Fibroblast of villous mesenchyme (primary cell): Measurements from ENCODE around the gene ETNK2. TPM values are rescaled to one million over a fixed set of nuclear protein-coding genes. Genes with fewer than 3 reads are reported as not detected.

ENCODE experiments used
- DNase-seq: peaks from one replicate; pipeline ENCODE4 v3.0.0-alpha.2; 2010; ENCODE audit warnings: low read depth
- H3K4me3 ChIP-seq: 2 replicates; pipeline ENCODE4 v1.5.1; 2011; ENCODE audit warnings: low read depth, mild to moderate bottlenecking, low read length
- total RNA-seq: library from RNA; depleted of rRNA; stranded (reverse); fragments of >200 nt; gene quantifications from 2 replicates; pipeline ENCODE4 v1.2.3, GENCODE V29; 2012
- TF ChIP-seq, protein P1 (sequence below): IDR thresholded peaks from 2 replicates; pipeline ENCODE4 v1.5.1; 2012; ENCODE audit warnings: low read depth, mild to moderate bottlenecking, low read length; ENCODE audit not compliant: insufficient read depth

The ETNK2 gene
- total RNA-seq, 1 donor: 15.5 TPM

GRCh38 chr1:204083491-204083890 is 68.4 kb downstream of the ETNK2 start:
- DNase-seq: no peak
- TF ChIP-seq, protein P1, sequence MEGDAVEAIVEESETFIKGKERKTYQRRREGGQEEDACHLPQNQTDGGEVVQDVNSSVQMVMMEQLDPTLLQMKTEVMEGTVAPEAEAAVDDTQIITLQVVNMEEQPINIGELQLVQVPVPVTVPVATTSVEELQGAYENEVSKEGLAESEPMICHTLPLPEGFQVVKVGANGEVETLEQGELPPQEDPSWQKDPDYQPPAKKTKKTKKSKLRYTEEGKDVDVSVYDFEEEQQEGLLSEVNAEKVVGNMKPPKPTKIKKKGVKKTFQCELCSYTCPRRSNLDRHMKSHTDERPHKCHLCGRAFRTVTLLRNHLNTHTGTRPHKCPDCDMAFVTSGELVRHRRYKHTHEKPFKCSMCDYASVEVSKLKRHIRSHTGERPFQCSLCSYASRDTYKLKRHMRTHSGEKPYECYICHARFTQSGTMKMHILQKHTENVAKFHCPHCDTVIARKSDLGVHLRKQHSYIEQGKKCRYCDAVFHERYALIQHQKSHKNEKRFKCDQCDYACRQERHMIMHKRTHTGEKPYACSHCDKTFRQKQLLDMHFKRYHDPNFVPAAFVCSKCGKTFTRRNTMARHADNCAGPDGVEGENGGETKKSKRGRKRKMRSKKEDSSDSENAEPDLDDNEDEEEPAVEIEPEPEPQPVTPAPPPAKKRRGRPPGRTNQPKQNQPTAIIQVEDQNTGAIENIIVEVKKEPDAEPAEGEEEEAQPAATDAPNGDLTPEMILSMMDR: no peak
- H3K4me3 ChIP-seq: no peak overlapping the region

- DNase-seq: no peak
- TF ChIP-seq, protein P1: no peak
- H3K4me3 ChIP-seq: no peak overlapping the region
Observed at GRCh38 chr1:204081791-204082513, 69.9 kb downstream of the ETNK2 start.

DNA sequence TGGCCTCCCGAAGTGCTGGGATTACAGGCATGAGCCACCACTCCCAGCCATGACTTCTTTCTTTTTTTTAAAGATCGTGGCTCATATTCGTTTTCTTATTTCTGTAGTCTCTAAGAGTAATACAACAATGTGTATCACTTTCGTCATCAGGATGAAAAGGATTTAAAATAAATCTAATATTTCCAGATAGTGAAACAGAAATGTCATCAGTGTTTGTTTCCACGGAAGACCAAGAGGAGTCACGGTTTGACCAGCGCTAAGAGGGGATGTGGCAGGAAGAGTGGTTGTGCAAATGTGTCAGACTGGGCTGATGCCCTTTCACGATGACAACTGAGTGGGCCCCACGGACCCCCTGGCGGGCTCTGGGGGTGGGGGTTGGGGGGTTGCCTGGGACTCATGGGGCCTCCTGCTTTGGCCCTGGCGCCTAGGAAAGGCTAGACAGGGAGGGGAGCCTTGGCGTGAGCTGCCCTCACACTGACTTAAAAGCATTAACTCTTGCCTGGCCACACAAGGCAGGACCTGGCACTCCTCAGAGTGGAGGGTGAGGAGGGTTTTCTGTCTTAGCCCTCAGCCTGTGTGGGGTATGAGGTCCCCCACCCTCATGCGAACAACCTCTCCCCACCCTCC is 70.6 kb downstream of the ETNK2 start:
- DNase-seq: peak; percentile 42
- H3K4me3 ChIP-seq: no peak overlapping the region
- TF ChIP-seq, protein P1: no peak

Other genes starting within 250 kb of the ETNK2 start
- 11.6 and 14.7 TPM in 2 replicates for gene SOX13, start 78.9 kb downstream of the ETNK2 start, total RNA-seq
- 4.3 and 8.7 TPM in 2 replicates for gene REN, start 14.3 kb upstream of the ETNK2 start, total RNA-seq
- 5.6 and 11.0 TPM in 2 replicates for gene KISS1, start 44.4 kb upstream of the ETNK2 start, total RNA-seq
- not detected in 2 replicates for gene GOLT1A, start 61.9 kb upstream of the ETNK2 start, total RNA-seq
- 2.9 and 3.9 TPM in 2 replicates for gene PLEKHA6, start 207.9 kb upstream of the ETNK2 start, total RNA-seq